Ectodermal cell (in vitro differentiated cells): ENCODE measurements around the gene LMAN1.

ENCODE experiments used
- H3K27ac ChIP-seq: 2 replicates; pipeline ENCODE4 v1.7.0; 2013; ENCODE audit warnings: mild to moderate bottlenecking, low read depth, low read length; ENCODE audit not compliant: insufficient read depth, poor library complexity, severe bottlenecking
- H3K27me3 ChIP-seq: 2 replicates; pipeline ENCODE4 v1.7.0; 2013; ENCODE audit warnings: mild to moderate bottlenecking, low read length; ENCODE audit not compliant: insufficient read depth, control insufficient read depth, poor library complexity, severe bottlenecking
- H3K36me3 ChIP-seq: one replicate; pipeline ENCODE4 v1.7.0; 2013; ENCODE audit warnings: low read length; ENCODE audit not compliant: control insufficient read depth, insufficient read depth
- H3K4me1 ChIP-seq: one replicate; pipeline ENCODE4 v1.7.0; 2013; ENCODE audit warnings: low read length; ENCODE audit not compliant: control insufficient read depth, insufficient read depth
- H3K4me3 ChIP-seq: 2 replicates; pipeline ENCODE4 v1.7.0; 2013; ENCODE audit warnings: low read depth, low read length, control low read depth; ENCODE audit not compliant: insufficient read depth
- H3K9me3 ChIP-seq: 2 replicates; pipeline ENCODE4 v1.7.0; 2013; ENCODE audit warnings: mild to moderate bottlenecking, low read length, moderate library complexity; ENCODE audit not compliant: control insufficient read depth
- WGBS, 2 experiments: methylation state at CpG; one replicate each; pipeline ENCODE4 v1.1.7; 2013; ENCODE audit warnings: missing lambda C conversion rate in 2 of 2; 5-methylcytosine and 5-hydroxymethylcytosine counted together

LMAN1 gene

GRCh38 chr18:59340817-59341216, 18.2 kb downstream of the LMAN1 start:
- no peak overlapping the region for H3K27ac ChIP-seq
- no peak overlapping the region for H3K4me3 ChIP-seq
- peaks cover 46% of the 10 kb centered on the region for H3K36me3 ChIP-seq
- no peaks in the 10 kb centered on the region for H3K4me1 ChIP-seq
- H3K27me3 ChIP-seq = no peaks in the 10 kb centered on the region
- H3K9me3 ChIP-seq = no peaks in the 10 kb centered on the region

- Histone ChIP-seq H3K9me3 (no peaks in the 10 kb centered on the region), H3K27me3 (no peaks in the 10 kb centered on the region), H3K36me3 (peaks cover 41% of the 10 kb centered on the region), H3K4me1 (no peaks in the 10 kb centered on the region), H3K4me3 (no peak overlapping the region), H3K27ac (no peak overlapping the region)
- WGBS, 2 experiments = 95 to 100% methylated on average over 2 of the region's 2 CpGs
Measured at GRCh38 chr18:59340312-59340711, 18.8 kb downstream of the LMAN1 start.

GRCh38 chr18:59332986-59333385, 26.1 kb downstream of the LMAN1 start:
- peaks cover 13% of the 10 kb centered on the region for H3K36me3 ChIP-seq

GRCh38 chr18:59328683-59329082, 30.4 kb downstream of the LMAN1 start:
- 92 to 100% methylated on average over 1 to 2 of the region's 2 CpGs for WGBS, 2 experiments
- Histone ChIP-seq H3K4me1 (no peaks in the 10 kb centered on the region), H3K36me3 (no peaks in the 10 kb centered on the region), H3K27ac (no peak overlapping the region), H3K27me3 (no peaks in the 10 kb centered on the region), H3K4me3 (no peak overlapping the region), H3K9me3 (no peaks in the 10 kb centered on the region)

More at GRCh38 chr18:59332986-59333385, 26.1 kb downstream of the LMAN1 start:
- WGBS, 2 experiments = 89 to 100% methylated on average over 2 to 3 of the region's 3 CpGs
- Histone ChIP-seq H3K4me1 (no peaks in the 10 kb centered on the region), H3K27ac (no peak overlapping the region), H3K27me3 (no peaks in the 10 kb centered on the region), H3K9me3 (no peaks in the 10 kb centered on the region), H3K4me3 (no peak overlapping the region)

GRCh38 chr18:59325965-59326364, 33.1 kb downstream of the LMAN1 start:
- Histone ChIP-seq H3K27me3 (no peaks in the 10 kb centered on the region), H3K4me1 (no peaks in the 10 kb centered on the region), H3K27ac (no peak overlapping the region), H3K9me3 (no peaks in the 10 kb centered on the region), H3K36me3 (no peaks in the 10 kb centered on the region), H3K4me3 (no peak overlapping the region)
- 92 to 95% methylated on average over 1 of the region's 1 CpG for WGBS, 2 experiments

- Histone ChIP-seq H3K36me3 (no peaks in the 10 kb centered on the region), H3K27ac (no peak overlapping the region), H3K4me3 (no peak overlapping the region), H3K27me3 (no peaks in the 10 kb centered on the region), H3K9me3 (no peaks in the 10 kb centered on the region), H3K4me1 (no peaks in the 10 kb centered on the region)
- 93 to 99% methylated on average over 4 of the region's 4 CpGs for WGBS, 2 experiments
Measured at GRCh38 chr18:59324623-59324971, 34.5 kb downstream of the LMAN1 start.

- Histone ChIP-seq H3K9me3 (no peaks in the 10 kb centered on the region), H3K27ac (no peak overlapping the region)
Measured at GRCh38 chr18:59323931-59324622, 35.0 kb downstream of the LMAN1 start.

GRCh38 chr18:59318460-59319050, 40.5 kb downstream of the LMAN1 start, which contains the start of gene CPLX4:
Gene CPLX4 (minus strand): TSS chr18:59318649. CDS start chr18:59318462, 187 bp downstream.
- H3K4me3 ChIP-seq = no peak within 1 kb of the TSS
- H3K4me1 ChIP-seq = no peaks in the 10 kb centered on the region
- no peak within 1 kb of the TSS for H3K27ac ChIP-seq
- H3K27me3 ChIP-seq = no peaks in the 10 kb centered on the region
- no peaks in the 10 kb centered on the region for H3K9me3 ChIP-seq
- no peaks in the 10 kb centered on the region for H3K36me3 ChIP-seq
- WGBS, 2 experiments = 94 to 98% methylated on average over 2 to 4 of the region's 4 CpGs

More at GRCh38 chr18:59323931-59324622, 35.0 kb downstream of the LMAN1 start:
- Histone ChIP-seq H3K4me1 (no peaks in the 10 kb centered on the region), H3K36me3 (no peaks in the 10 kb centered on the region), H3K27me3 (no peaks in the 10 kb centered on the region), H3K4me3 (no peak overlapping the region)
- 86% methylated on average over 6 of the region's 7 CpGs for WGBS, 2 experiments

- Histone ChIP-seq H3K27me3 (peaks cover 54% of the 10 kb centered on the region), H3K36me3 (no peaks in the 10 kb centered on the region), H3K4me3 (no peak overlapping the region), H3K9me3 (no peaks in the 10 kb centered on the region), H3K4me1 (no peaks in the 10 kb centered on the region), H3K27ac (no peak overlapping the region)
- WGBS, 2 experiments = 76 to 80% methylated on average over 7 of the region's 7 CpGs
Measured at GRCh38 chr18:59311631-59312030, 47.4 kb downstream of the LMAN1 start.

GRCh38 chr18:59308938-59309260, 50.2 kb downstream of the LMAN1 start:
- no peak overlapping the region for H3K4me3 ChIP-seq
- H3K9me3 ChIP-seq = no peaks in the 10 kb centered on the region
- H3K27ac ChIP-seq = no peak overlapping the region
- H3K27me3 ChIP-seq = peaks cover 72% of the 10 kb centered on the region
- no peaks in the 10 kb centered on the region for H3K36me3 ChIP-seq
- 55 to 70% methylated on average over 2 to 5 of the region's 5 CpGs for WGBS, 2 experiments
- H3K4me1 ChIP-seq = no peaks in the 10 kb centered on the region
